ENCODE measurements around the gene MID1IP1. TPM values are rescaled to one million over a fixed set of nuclear protein-coding genes. Genes with fewer than 3 reads are reported as not detected.
A peak's percentile ranks its signal among the peaks of the same experiment; 100 is the strongest.

The MID1IP1 gene, protein sequence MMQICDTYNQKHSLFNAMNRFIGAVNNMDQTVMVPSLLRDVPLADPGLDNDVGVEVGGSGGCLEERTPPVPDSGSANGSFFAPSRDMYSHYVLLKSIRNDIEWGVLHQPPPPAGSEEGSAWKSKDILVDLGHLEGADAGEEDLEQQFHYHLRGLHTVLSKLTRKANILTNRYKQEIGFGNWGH
- 70.2 and 75.6 TPM in 2 replicates for total RNA-seq

DNA sequence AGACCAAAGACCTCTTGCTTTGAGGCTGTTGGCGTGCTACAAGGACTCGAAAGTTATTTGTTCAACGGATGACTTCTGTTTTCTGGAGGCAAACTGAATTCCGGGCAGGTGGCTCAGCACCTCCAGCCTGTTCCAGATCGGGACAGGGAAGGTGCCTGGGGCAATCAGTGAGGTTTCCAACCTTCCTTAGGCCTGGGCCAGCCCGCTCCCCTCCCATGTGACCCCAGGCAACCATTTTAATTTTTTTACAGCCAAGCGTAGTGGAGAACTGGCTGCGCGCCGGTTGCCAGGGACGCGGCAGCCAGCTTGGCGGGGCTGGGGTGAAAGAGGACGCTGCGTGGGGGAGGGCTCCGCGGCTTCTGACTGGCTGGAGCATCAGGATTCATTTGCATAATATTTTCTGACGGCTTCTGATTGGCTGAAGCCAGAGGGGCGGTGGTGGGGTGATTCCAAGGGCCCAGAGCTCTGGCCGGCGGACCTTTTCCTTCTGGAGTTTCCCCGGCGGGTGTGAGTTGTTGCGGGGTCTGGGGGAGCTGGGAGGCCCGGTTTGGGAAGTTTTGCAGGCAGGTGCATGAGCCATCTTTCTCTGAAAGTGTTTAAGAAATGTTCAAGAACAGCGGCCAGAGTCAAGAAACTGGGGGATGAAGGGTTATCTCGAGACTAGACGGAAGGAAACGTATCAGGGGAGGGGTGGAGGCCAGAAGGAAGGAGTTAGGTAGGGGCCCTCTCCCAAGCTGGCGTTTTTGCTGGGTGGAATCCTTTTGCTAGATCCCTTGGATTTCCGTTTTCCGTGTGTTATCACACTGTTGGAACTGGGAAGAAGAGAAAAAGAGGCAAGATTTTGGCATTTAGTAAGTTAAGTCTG is at the start of gene MID1IP1:
TSS of gene MID1IP1 (plus strand) at position 479 of the 865 bp plus-strand sequence. CDS start 3,488 bp downstream, outside the sequence.
- TF ChIP-seq, protein P1, sequence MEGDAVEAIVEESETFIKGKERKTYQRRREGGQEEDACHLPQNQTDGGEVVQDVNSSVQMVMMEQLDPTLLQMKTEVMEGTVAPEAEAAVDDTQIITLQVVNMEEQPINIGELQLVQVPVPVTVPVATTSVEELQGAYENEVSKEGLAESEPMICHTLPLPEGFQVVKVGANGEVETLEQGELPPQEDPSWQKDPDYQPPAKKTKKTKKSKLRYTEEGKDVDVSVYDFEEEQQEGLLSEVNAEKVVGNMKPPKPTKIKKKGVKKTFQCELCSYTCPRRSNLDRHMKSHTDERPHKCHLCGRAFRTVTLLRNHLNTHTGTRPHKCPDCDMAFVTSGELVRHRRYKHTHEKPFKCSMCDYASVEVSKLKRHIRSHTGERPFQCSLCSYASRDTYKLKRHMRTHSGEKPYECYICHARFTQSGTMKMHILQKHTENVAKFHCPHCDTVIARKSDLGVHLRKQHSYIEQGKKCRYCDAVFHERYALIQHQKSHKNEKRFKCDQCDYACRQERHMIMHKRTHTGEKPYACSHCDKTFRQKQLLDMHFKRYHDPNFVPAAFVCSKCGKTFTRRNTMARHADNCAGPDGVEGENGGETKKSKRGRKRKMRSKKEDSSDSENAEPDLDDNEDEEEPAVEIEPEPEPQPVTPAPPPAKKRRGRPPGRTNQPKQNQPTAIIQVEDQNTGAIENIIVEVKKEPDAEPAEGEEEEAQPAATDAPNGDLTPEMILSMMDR (conservative IDR thresholded peaks at IDR 0.05; ENCODE audit: low read depth, low read length), result no peak
- peak; percentile 56 for DNase-seq (ENCODE audit: low read depth)
- peak within 1 kb of the TSS; percentile 76 for H3K4me3 ChIP-seq (ENCODE audit: low read depth, low read length)

DNA sequence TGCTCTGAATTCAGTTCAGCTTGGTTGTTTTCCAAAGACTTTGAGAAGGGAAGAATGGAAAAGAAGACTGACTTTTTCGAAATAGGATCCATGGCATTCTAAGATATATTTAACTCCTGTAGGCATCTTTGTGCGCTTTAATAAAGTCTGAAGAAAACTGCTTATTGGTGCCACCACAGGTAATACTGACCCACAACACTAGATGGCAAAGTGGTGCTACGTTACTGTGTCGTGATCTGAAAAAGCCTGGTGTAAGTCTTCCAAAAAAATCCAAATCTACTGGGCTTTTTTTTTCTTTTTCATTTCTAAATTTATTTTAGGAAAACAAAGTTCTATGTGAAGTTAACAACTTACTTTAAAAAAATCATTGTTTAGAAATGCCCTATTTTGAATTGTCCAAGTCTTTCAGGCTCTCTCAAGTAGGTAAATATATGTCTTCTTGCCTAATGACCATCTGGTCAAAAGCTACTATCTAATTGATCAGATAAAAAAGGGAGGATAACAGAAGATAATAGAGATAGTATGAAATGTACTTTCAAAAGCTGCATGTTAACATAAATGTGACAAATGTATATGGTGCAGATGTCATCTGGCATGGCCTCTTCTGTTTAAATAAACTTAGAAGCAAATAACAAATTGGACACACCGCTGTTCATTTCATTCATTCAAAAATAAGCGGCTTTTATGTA is 47.0 kb upstream of the MID1IP1 start:
- DNase-seq (ENCODE audit: low read depth), result no peak
- TF ChIP-seq, protein P1 (conservative IDR thresholded peaks at IDR 0.05; ENCODE audit: low read depth, low read length), result peak; percentile 67
- H3K4me3 ChIP-seq (ENCODE audit: low read depth, low read length), result no peak overlapping the region

DNA sequence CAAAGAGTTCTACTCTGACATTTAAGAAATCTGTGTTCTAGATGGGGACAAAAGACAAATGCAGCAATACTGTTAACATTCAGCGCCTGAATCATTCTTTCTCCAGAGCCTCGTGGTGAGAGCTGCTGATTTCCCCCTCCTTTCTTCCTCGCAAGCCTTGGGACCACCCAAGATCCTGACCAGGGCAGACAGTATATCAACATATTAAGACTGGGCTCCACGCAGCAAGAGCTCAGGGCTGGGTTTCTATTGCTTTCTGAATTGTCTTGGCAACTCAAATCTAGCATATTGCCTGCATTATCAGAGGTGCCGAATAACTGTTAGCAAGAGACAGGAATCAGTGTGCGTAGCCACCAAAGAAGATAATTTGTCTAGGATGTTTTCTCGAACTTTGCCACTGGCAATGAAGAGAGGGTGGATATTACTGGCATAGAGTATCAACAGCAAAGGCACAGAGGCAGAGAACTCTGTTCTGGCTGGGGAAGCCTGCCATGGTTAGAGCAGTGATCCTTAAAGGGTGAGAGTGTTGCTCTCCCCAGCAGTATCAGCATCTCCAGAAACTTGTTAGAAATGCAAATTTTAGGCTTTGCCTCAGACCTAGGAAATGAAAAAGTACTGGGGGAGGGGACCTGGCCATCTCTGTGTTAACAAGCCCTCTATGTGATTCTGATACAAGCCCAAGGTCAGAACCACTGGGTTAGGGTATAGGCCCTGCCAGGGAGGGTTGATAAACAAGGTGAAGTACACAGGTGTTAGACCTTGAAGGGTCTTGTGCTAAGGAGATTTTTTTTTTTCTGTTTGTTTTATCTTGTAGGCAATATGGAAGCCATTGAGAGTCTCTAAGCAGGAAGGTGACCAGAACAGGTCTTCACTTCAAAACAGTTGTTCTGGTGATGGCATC is 46.2 kb upstream of the MID1IP1 start:
- TF ChIP-seq, protein P1 (conservative IDR thresholded peaks at IDR 0.05; ENCODE audit: low read depth, low read length), result no peak
- DNase-seq (ENCODE audit: low read depth), result no peak
- H3K4me3 ChIP-seq (ENCODE audit: low read depth, low read length), result no peak overlapping the region

DNA sequence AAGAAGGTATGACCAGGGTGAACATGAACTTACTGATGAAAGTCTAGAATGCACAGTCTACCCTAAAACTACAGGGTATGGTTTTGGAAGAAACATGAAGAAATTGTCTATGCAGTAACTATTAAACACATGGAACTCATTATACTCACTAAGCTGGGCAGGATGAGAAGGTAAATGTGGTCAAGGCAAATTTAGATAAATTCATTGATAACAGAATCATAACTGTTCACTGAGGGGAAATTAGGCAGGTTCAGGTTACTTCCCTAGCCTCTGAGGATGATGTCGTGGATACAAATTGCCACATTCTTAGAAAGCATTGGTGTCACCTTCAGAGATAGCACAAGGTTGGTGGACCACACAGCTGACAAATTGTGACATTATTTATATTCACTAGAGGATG is 40.4 kb upstream of the MID1IP1 start:
- no peak overlapping the region for H3K4me3 ChIP-seq (ENCODE audit: low read depth, low read length)
- TF ChIP-seq, protein P1 (conservative IDR thresholded peaks at IDR 0.05; ENCODE audit: low read depth, low read length), result no peak
- no peak for DNase-seq (ENCODE audit: low read depth)

DNA sequence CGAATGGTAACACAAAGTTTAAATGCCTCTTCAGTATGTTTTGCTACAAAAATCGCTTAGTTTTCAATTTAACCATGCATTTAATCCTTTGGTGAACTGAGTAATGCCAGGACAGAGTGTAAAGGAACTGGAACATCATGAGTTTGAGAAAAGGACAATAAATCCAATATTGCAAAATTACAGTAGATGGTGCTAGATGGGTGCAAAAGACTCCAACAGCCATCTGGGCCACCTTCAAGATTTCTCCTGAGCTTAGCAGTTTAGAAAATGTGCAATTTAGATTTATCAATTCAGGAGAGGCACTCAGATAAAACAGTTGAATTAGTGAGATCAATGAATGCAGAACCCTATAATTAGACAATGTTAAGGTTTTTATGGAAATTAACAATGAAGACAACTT is 33.2 kb upstream of the MID1IP1 start:
- TF ChIP-seq, protein P1 (conservative IDR thresholded peaks at IDR 0.05; ENCODE audit: low read depth, low read length), result peak; percentile 52
- DNase-seq (ENCODE audit: low read depth), result no peak
- no peak overlapping the region for H3K4me3 ChIP-seq (ENCODE audit: low read depth, low read length)

DNA sequence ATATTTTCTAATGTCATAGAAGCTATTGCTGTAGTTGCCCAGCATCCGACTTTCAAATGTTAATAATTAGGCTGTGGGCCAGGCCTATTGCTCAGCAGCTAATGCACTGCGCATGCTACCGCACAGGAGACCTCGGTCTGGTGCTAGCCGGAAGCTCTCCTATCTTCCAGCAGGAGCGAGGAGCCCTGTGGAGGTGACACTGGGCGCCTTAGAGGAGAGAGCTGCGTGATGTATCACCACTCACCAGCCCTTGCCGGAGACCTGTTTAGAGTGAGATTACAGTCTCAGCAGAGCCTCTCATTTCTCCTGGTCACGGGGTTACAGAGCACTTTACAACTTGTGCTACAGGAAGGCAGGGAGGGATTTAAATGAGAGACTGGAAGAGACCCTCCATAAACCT is 31.1 kb upstream of the MID1IP1 start:
- H3K4me3 ChIP-seq (ENCODE audit: low read depth, low read length), result no peak overlapping the region
- no peak for DNase-seq (ENCODE audit: low read depth)
- TF ChIP-seq, protein P1 (conservative IDR thresholded peaks at IDR 0.05; ENCODE audit: low read depth, low read length), result no peak
